HG02610 (cell line): ENCODE measurements around the gene SULT1A4.
"Not testable (repeated sequence)": the region's sequence is repeated elsewhere in the genome, so short reads cannot be mapped to it uniquely, and the experiment has no call there.

ENCODE experiments used
- ATAC-seq: cut with Tn5 transposase; IDR thresholded peaks from one replicate; pipeline ENCODE4 v1.9.1; 2021; ENCODE audit warnings: mild to moderate bottlenecking, moderate library complexity; ENCODE audit not compliant: unreplicated experiment

Gene SULT1A4

DNA sequence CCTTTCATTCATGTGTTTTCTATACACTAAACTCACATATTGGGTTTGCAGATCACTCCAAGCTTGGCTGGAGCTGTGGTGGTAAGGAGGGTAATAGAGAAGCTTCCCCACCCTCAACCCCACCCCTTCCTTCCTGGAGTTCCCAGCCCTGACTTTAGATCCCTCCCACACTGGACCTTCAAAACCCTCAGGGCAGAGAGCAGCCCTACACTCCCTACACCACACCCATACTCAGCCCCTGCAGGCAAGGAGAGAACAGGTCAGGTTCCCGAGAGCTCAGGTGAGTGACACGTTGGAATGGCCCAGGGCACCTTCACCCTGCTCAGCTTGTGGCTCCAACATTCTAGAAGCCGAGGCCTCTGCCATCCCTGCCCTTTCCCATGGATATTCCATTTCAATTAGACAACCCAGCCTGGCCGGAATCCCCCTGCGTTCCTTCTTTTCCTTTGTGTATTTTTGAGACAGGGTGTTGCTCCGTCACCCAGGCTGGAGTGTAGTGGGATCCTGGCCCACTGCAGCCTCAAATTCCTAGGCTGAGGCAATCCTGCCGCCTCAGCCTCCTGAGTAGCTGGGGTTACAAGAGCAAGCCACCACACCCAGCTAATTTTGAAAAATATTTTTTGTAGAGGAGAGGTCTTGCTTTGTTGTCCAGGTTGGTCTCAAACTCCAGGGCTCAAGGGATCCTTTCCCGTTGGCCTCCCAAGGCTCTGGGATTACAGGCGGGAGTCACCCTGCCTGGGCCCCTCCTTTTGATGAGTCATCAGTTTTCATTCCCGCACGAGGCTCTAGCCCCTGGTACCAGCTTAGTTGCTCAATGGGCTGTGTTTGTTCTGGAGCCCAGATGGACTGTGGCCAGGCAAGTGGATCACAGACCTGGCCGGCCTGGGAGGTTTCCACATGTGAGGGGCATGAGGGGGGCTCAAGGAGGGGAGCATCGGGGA lies at the start of gene SULT1A4:
SULT1A4 (plus strand) TSS at position 208 of the 941 bp plus-strand sequence. CDS start 1,473 bp downstream, outside the sequence.
- ATAC-seq = not testable (repeated sequence)

DNA sequence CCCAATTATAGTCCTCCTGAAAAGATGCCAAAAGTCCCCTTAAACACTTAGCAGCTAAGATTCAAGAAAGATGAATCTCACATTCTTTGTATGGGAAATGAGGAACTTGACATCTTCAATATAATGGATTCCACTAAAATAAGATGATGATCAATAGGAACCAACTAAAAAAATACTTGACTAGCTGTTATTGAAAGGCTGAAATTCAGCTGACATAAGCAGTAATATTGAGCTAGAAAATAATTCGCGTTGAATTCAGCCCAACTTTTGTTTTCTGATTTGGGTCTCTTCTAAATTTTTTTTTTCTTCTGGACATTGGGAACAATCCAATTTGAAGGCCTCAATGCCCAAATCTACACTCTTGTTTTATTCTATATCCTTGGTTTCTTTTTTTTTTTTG lies 36.1 kb upstream of the SULT1A4 start:
- not testable (repeated sequence) for ATAC-seq

DNA sequence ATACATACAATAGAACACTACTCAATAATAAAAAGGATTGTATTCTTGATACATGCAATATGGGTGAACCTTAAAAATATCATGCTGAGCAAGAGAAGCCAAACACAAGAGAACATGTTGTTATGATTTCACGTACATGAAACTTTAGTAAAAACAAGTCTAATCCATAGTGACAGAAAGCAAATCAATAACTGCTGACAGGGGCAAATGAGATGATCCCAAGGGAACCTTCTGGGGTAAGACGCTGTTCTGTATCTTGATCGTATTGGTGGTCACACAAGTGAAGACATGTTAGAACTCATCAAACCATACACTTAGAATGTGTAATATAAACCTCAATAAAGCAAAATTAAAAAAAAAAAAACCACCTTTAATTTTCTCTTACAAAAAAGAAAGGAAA lies 34.3 kb upstream of the SULT1A4 start:
- ATAC-seq = not testable (repeated sequence)

DNA sequence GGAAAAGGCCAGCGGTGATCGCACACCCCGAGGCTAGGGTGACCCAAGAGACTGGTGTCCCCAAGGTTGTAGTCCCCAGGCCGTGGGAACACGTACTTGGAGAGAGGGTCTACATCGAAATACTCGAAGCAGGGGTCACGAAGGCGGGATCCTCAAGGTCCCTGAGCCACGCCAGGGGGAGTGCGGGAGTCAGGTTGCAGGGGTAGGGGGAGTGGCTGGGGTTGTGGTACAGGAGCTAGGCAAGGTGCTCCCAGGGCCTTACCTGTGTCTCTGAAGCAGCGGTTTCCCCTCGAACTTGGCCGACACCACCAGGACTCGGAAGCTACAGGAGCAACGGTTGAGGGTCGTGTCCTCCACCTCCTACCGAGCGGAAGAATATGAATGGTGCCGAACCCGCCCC lies 6.0 kb upstream of the SULT1A4 start:
- ATAC-seq = not testable (repeated sequence)

DNA sequence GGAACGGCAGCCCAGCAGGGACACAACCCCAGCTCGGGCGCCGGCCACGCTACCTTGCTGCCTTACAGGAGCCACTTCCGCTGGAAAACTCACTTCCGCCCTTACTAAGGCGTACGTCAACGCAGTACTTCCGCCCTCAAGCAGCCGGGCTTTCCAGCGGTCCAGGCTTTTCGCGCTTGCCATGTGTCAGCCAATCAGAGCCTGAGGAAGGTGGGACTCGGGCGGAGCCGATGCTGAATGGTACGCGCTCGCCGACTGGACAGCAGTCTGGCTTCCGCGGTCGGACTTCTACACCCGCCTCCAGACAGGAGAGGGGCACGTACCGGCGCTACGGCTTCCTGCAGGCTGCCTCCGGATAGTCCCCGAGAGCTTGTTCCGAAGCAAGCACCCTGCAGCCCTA lies 5.4 kb upstream of the SULT1A4 start, which contains the start of the genes BOLA2 and SLX1B:
BOLA2 (minus strand) TSS at position 83 of the 400 bp plus-strand sequence. CDS start 98 bp downstream, outside the sequence.
SLX1B (plus strand) TSS at position 265 of the 400 bp plus-strand sequence.
- ATAC-seq = peak; percentile 88

DNA sequence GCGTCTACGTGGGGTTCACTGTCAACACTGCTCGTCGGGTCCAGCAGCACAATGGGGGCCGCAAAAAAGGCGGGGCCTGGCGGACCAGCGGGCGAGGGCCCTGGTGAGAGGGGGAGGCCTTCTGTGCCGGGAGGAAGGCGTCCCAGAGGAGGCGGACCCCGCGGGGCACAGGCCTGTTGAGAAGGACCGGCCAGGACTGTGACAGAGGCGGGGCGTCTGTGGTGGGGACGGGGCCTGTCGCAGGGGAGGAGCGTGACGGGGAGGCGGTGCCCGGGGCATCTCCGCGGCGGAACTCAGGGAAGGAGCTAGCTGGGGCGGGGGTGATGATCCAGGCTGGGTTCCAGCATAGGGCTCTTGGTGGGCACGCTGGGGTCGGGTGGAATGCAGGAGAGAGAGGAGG lies 4.9 kb upstream of the SULT1A4 start:
- peak; percentile 60 for ATAC-seq

DNA sequence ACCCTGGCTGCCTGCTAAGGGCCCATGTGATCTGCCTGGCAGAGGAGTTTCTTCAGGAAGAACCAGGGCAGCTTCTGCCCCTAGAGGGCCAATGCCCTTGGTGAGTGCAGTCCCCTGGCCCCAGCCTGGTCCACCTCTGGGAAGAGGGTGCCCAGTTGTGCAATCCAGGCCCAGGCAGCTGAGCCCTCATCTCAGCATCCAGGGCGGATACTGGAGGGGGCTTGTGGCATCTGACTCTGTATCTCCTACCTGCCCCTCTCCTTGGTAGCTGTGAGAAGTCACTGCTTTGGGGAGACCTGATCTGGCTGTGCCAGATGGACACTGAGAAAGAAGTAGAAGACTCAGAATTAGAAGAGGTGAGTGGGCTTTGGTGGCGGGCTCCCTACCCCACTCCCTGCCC lies 2.1 kb upstream of the SULT1A4 start:
- not testable (repeated sequence) for ATAC-seq

DNA sequence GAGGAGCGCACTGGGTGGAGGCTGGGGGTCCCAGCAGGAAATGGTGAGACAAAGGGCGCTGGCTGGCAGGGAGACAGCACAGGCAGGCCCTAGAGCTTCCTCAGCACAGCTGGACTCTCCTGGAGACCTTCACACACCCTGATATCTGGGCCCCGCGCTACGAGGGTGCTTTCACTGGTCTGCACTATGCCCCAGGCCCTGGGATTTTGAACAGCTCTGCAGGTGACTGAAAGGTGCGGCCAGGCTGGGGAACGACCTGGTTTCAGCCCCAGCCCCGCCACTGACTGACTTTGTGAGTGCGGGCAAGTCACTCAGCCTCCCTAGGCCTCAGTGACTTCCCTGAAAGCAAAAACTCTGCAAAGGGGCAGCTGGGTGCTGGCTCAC lies 926 bp downstream of the SULT1A4 start:
- not testable (repeated sequence) for ATAC-seq

DNA sequence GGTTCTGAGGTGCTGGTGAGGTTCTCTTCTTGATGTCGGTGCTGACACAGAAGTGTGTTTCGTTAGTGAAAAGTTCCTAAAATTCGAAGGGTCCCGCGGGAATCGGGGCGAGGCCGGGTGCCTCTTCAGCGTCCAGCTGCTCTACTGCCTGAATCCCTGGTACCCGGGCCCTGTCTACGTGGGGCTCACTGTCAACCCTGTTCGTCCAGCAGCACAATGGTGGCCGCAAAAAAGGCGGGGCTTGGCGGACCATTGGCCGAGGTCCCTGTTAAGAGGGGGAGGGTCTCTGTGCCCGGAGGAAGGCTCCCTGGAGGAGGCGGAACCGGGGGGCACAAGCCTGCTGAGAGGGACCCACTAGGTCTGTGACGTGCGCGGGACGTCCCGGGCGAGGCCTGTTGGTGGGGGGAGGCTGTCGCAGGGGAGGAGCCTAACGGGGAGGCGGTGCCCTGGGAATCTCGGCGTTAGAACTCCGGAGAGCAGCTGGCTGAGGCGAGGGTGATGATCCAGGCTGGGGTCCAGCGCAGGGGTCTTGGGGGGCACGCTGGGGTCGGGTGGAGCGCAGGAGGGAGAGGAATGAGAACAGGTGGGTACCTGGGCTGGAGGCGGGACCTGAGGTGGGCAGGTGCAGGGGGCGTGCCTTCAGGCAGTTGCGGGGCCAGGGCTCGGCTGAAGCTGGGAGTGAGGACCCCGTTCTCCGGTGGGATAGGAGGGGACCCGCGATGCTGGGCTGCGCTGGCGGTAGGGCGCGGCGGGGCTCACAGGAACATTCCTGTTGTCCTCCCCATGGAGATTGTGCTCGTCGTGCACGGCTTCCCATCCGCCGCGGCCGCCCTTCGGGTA lies 6.5 kb downstream of the SULT1A4 start:
- ATAC-seq = not testable (repeated sequence)

DNA sequence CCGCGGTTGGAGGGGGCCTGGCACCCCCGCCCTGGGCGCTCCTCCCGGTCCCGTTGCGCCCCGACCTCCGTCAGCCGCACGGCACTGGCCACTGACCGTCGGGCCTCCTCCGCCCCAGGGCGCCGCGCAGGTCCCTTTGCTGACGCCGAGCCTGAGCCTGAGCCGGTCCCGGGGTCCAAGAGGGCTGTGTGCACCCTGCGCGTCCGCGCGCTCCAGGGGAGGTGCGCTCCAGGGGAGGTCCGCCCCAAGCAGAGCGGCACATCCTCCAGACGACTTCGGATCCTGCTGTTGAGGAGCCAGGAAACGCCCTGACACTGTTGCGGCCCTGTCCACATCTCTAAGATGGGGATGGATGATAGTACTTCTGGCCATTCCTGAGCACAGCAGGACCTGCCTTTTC lies 7.2 kb downstream of the SULT1A4 start:
- ATAC-seq = not testable (repeated sequence)

DNA sequence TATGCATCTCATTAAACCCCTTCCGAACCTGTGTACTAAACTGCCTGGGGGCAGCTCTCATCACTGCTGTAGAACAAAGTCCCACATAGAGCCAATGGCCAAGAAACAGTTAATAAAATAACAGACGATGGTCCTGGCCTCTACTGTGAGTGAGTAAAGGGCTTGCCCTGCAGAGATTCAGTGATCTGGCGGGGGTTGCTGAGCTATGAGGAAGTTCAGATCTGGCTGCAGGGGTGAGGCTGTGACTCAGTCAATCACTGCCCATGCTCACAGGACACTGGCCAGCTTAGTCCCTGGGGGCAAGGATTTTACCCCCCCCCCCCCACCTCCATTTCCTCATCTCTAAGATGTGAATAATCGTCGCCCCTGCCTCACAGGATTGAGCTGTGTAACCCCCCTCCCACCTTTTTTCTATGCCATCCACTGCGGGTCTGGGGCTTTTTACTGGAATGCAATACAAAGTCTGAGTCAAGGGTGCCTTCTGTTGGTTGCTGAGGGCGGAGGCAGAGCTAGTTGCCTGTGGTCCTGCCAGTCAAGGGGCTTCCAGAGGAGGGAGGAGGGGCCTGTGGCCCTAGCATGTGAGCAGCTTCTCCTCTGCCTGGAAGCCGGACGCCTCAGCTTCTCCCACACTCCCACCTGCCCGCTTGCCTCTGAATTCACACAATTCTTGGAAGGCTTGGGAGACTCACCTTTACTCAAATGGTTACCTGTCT lies 8.1 kb downstream of the SULT1A4 start:
- ATAC-seq = not testable (repeated sequence)

DNA sequence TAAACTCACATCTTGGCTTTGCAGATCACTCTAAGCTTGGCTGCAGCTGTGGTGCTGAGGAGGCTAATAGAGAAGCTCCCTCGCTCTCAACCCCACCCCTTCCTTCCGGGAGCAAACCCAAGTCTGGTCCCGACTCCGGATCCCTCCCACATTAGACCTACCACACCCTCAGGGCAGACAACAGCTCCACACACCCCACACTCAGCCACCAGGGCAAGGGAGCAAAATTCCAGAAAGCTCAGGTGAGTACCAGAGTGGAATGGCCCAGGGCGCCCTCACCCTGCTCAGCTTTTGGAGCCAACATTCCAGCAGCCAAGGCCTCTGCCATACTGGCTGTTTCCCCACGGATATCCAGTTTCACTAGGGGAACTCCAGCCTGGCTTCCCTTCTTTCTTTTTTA lies 9.9 kb downstream of the SULT1A4 start:
- ATAC-seq = not testable (repeated sequence)

DNA sequence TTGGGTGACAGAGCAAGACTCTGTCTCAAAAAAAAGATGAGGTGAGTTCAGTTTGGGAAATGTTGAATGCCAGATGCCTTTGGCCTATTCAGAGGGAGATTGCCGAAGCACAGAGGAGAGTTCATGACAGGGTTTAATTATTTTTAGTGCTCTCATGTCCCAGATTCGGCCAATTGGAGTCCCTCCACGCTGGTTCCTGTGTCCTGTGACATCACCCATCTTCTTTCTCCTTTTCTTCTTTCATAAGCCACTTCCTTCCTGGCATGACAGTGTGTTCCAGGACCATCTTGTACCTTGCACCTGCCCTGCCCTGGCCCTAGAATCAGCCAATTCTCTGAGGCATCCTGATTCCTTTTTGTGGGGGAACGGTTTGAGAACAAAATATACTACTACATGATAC lies 12.4 kb downstream of the SULT1A4 start:
- ATAC-seq = not testable (repeated sequence)

DNA sequence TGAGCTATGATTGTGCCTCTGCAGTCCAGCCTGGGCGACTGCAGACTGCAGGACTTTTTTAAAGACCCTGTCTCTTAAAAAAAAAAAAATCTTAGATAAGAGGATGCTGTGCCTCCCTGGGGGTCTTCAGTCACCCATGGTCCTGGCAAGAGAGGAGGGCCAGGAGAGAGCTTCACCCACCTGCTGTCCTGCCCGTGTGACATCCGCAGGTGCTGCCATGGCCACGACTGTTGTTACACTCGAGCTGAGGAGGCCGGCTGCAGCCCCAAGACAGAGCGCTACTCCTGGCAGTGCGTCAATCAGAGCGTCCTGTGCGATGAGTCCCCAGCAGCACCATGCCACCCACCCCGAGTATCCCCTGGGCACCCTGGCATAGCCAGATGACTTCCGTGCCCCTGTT lies 22.6 kb downstream of the SULT1A4 start:
- not testable (repeated sequence) for ATAC-seq

DNA sequence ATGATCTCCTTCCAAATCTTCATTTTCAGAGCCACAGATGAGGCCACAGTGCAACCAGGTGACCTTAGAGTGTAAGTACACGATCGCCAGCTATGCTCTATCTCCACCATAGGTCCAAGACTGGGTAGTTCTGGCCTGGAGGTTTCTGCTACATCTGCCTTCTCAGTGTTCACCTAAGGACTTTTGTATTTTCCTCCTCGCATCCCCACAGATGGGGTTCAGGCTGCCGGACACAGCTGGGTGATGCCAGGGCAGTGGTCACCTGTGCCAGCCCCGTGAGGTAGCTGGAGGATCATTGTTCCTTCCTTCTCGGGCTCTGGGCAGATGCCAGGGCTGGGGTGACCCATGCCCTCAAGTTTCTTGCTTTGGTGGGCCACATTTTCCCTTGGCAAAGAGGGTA lies 46.6 kb downstream of the SULT1A4 start, which contains the start of gene NPIPB12:
NPIPB12 (minus strand) TSS at position 101 of the 400 bp plus-strand sequence.
- ATAC-seq = not testable (repeated sequence)
